Fibroblast of skin of abdomen (primary cell): ENCODE data around the gene DICER1.
"Not testable (repeated sequence)": the region's sequence is repeated elsewhere in the genome, so short reads cannot be mapped to it uniquely, and the experiment has no call there.

Experiments
- DNase-seq: peaks from one replicate; pipeline ENCODE4 v3.0.0-alpha.2; 2013

The DICER1 gene

GRCh38 chr14:95149441-95149840 lies 7.9 kb downstream of the DICER1 start:
- DNase-seq = no peak

- DNase-seq = no peak
Observed at GRCh38 chr14:95147597-95147996, 9.7 kb downstream of the DICER1 start.

GRCh38 chr14:95146079-95146771 lies 11.1 kb downstream of the DICER1 start:
- DNase-seq = no peak

- DNase-seq = no peak
Observed at GRCh38 chr14:95144849-95145248, 12.5 kb downstream of the DICER1 start.

GRCh38 chr14:95143808-95144620 lies 13.3 kb downstream of the DICER1 start:
- no peak for DNase-seq

- DNase-seq = no peak
Observed at GRCh38 chr14:95142208-95142607, 15.1 kb downstream of the DICER1 start.

GRCh38 chr14:95141684-95142083 lies 15.6 kb downstream of the DICER1 start:
- no peak for DNase-seq

- DNase-seq = peak; percentile 35
Observed at GRCh38 chr14:95140060-95140858, 17.1 kb downstream of the DICER1 start.

- DNase-seq = no peak
Observed at GRCh38 chr14:95138876-95139275, 18.5 kb downstream of the DICER1 start.

- DNase-seq = not testable (repeated sequence)
Observed at GRCh38 chr14:95138455-95138854, 18.9 kb downstream of the DICER1 start.

GRCh38 chr14:95137804-95138167 lies 19.5 kb downstream of the DICER1 start:
- no peak for DNase-seq

GRCh38 chr14:95137164-95137803 lies 20.0 kb downstream of the DICER1 start:
- DNase-seq = no peak

GRCh38 chr14:95136631-95137030 lies 20.7 kb downstream of the DICER1 start:
- DNase-seq = no peak

- no peak for DNase-seq
Observed at GRCh38 chr14:95134304-95134933, 22.9 kb downstream of the DICER1 start.

- DNase-seq = no peak
Observed at GRCh38 chr14:95133282-95133681, 24.0 kb downstream of the DICER1 start.

GRCh38 chr14:95132760-95133159 lies 24.6 kb downstream of the DICER1 start:
- no peak for DNase-seq

GRCh38 chr14:95130549-95130948 lies 26.8 kb downstream of the DICER1 start:
- no peak for DNase-seq

- DNase-seq = no peak
Observed at GRCh38 chr14:95128140-95128539, 29.2 kb downstream of the DICER1 start.

- no peak for DNase-seq
Observed at GRCh38 chr14:95127531-95127911, 29.8 kb downstream of the DICER1 start.

- no peak for DNase-seq
Observed at GRCh38 chr14:95126906-95127530, 30.3 kb downstream of the DICER1 start.

GRCh38 chr14:95125915-95126314 lies 31.4 kb downstream of the DICER1 start:
- DNase-seq = no peak

- DNase-seq = no peak
Observed at GRCh38 chr14:95125221-95125620, 32.1 kb downstream of the DICER1 start.
